ENCODE results near the gene RALBP1.
"Not testable (repeated sequence)": the region's sequence is repeated elsewhere in the genome, so short reads cannot be mapped to it uniquely, and the experiment has no call there.

- not testable (repeated sequence) for TF ChIP-seq CTCF (IDR thresholded peaks at IDR 0.05; ENCODE audit: low read depth, low read length); POLR2A (IDR thresholded peaks at IDR 0.05; ENCODE audit: extremely low read depth, insufficient read length); MAX (IDR thresholded peaks at IDR 0.05; ENCODE audit: low read depth, low read length); MYC (IDR thresholded peaks at IDR 0.05; ENCODE audit: low read depth, low read length)
These were observed 42.2 kb upstream of the RALBP1 start for GRCh38 chr18:9433122-9433521.
